K562 (cell line): ENCODE measurements around the gene PRRT1.
"Not testable (repeated sequence)": the region's sequence is repeated elsewhere in the genome, so short reads cannot be mapped to it uniquely, and the experiment has no call there.

ENCODE experiments used
- SRSF9 ChIP-seq: fragments of 200-400 bp; formaldehyde crosslinking; IDR thresholded peaks from 2 replicates; pipeline ENCODE4 v1.6.1; 2017; ENCODE audit warnings: low read depth, low read length, borderline replicate concordance
- TARDBP ChIP-seq: fragments of 450-650 bp; IDR thresholded peaks from 2 replicates; pipeline ENCODE4 v1.6.1; 2016

- TF ChIP-seq TARDBP, SRSF9: not testable (repeated sequence)
These were observed 34.0 kb upstream of the PRRT1 start for GRCh38 chr6:32185681-32186131.
